BE2C (cell line): Measurements from ENCODE around the gene FBLN1.

ENCODE experiments used
- DNase-seq: peaks from one replicate; pipeline ENCODE4 v3.0.0-alpha.2; 2020
- H3K27me3 ChIP-seq: fragments of 250-450 bp; sonication (Bioruptor Pico); 2 replicates; pipeline ENCODE4 v1.5.1; 2020; ENCODE audit warnings: mild to moderate bottlenecking
- H3K36me3 ChIP-seq: fragments of 250-450 bp; sonication (Bioruptor Pico); 2 replicates; pipeline ENCODE4 v1.5.1; 2020; ENCODE audit warnings: mild to moderate bottlenecking
- H3K4me1 ChIP-seq: fragments of 250-450 bp; sonication (Bioruptor Pico); 2 replicates; pipeline ENCODE4 v1.5.1; 2020
- H3K4me3 ChIP-seq: 2 replicates; pipeline ENCODE4 v1.5.1; 2011; ENCODE audit warnings: low read depth, low read length
- H3K9me3 ChIP-seq: fragments of 250-450 bp; sonication (Bioruptor Pico); 2 replicates; pipeline ENCODE4 v1.5.1; 2020
- TF ChIP-seq, protein P1 (sequence below): IDR thresholded peaks from 2 replicates; pipeline ENCODE4 v1.5.1; 2012; ENCODE audit warnings: mild to moderate bottlenecking, low read depth, low read length

Gene FBLN1

DNA sequence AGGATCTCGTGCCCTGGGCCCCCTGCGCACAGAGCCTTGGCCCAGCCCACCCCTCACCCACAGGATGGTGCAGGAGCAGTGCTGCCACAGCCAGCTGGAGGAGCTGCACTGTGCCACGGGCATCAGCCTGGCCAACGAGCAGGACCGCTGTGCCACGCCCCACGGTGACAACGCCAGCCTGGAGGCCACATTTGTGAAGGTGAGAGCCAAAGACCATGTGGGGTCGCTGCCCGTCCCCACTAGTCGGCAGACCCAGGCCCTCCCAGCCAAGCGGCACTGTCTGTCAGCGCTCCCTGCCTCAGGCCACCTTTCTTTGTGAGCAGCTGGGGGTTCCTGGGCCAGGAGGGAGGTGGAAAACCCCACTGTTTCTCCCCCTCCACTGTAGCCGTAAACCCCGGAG, 22.8 kb downstream of the FBLN1 start:
- DNase-seq: no peak
- H3K36me3 ChIP-seq: no peaks in the 10 kb centered on the region
- no peak overlapping the region for H3K4me3 ChIP-seq
- TF ChIP-seq, protein P1, sequence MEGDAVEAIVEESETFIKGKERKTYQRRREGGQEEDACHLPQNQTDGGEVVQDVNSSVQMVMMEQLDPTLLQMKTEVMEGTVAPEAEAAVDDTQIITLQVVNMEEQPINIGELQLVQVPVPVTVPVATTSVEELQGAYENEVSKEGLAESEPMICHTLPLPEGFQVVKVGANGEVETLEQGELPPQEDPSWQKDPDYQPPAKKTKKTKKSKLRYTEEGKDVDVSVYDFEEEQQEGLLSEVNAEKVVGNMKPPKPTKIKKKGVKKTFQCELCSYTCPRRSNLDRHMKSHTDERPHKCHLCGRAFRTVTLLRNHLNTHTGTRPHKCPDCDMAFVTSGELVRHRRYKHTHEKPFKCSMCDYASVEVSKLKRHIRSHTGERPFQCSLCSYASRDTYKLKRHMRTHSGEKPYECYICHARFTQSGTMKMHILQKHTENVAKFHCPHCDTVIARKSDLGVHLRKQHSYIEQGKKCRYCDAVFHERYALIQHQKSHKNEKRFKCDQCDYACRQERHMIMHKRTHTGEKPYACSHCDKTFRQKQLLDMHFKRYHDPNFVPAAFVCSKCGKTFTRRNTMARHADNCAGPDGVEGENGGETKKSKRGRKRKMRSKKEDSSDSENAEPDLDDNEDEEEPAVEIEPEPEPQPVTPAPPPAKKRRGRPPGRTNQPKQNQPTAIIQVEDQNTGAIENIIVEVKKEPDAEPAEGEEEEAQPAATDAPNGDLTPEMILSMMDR: no peak
- H3K27me3 ChIP-seq: no peaks in the 10 kb centered on the region
- no peaks in the 10 kb centered on the region for H3K9me3 ChIP-seq
- H3K4me1 ChIP-seq: no peaks in the 10 kb centered on the region; the same call in 1 of the 2 replicates

DNA sequence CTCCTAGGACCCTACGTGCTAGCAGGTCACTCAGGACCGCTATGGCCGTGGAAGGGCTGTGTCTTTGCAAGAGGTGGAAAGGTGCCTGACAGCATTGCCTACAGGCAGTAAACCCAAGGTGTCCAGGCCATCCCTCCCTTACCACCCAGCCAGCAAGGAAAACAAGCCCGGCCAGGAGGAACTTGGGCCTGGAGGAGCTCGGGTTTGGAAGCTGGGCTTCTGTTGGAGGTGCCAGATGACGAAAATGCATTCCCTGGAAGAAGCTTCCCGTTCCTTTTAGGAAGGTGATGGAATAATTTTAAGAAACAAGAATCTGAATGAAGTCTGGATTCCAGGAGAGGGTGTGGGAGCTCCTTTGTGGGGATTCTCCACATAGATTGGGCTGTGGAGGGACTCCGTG, 23.6 kb downstream of the FBLN1 start:
- Histone ChIP-seq H3K27me3 (no peaks in the 10 kb centered on the region), H3K36me3 (no peaks in the 10 kb centered on the region), H3K4me1 (no peaks in the 10 kb centered on the region; the same call in 1 of the 2 replicates), H3K9me3 (no peaks in the 10 kb centered on the region), H3K4me3 (no peak overlapping the region)
- TF ChIP-seq, protein P1: no peak
- no peak for DNase-seq

DNA sequence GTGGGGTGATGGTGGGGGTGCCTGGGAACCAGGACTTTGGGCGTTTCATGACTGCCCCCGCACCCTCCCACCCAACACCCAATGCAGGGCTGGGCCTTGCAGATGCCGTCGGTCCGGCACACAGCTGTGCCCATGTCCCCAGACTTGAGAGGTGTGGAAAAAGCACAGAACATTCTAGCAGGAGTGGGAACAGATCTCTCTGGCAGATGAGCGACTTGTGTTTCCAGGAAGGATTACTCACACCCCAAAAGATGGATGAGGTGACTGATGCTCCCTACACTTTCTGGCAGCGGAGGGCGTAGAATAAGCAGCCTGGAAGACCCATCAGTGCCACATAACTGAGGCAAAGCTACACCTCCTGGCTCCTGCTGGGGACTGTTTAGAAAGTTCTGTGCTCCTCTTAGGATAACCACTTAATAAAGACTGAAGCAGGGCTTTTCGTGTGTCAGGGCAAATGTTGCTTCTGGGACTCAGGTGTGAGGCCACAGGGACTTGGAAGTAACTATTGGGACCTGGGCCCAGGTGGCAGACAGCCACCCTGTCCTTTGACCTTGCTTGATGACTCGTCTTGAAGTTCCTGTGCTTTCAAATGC, 24.2 kb downstream of the FBLN1 start:
- TF ChIP-seq, protein P1: no peak
- H3K4me3 ChIP-seq: no peak overlapping the region
- no peak for DNase-seq
- H3K27me3 ChIP-seq: no peaks in the 10 kb centered on the region
- no peaks in the 10 kb centered on the region for H3K36me3 ChIP-seq
- no peaks in the 10 kb centered on the region; the same call in 1 of the 2 replicates for H3K4me1 ChIP-seq
- H3K9me3 ChIP-seq: no peaks in the 10 kb centered on the region

DNA sequence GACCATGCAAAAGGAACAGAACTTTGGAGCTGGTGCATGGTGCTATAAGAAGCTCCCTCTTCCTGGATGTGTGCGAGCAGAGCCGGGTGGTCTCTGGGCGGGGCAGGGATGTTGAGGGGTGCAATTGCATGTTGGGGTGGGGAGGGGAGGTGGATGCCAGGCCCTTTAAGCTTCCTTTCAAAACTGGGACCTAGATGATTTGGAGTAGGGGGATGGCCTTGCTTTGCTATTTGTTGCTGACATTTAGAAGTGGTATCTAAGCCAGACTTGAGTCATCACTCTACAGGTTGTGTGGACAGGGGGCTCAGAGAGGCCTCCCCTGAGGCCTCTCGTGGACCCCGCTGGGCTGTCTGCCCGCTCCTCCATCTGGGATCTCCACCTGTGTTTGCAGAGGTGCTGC, 24.8 kb downstream of the FBLN1 start:
- Histone ChIP-seq H3K27me3 (no peaks in the 10 kb centered on the region), H3K4me1 (no peaks in the 10 kb centered on the region; the same call in 1 of the 2 replicates), H3K9me3 (no peaks in the 10 kb centered on the region), H3K36me3 (no peaks in the 10 kb centered on the region), H3K4me3 (no peak overlapping the region)
- TF ChIP-seq, protein P1: no peak
- no peak for DNase-seq

DNA sequence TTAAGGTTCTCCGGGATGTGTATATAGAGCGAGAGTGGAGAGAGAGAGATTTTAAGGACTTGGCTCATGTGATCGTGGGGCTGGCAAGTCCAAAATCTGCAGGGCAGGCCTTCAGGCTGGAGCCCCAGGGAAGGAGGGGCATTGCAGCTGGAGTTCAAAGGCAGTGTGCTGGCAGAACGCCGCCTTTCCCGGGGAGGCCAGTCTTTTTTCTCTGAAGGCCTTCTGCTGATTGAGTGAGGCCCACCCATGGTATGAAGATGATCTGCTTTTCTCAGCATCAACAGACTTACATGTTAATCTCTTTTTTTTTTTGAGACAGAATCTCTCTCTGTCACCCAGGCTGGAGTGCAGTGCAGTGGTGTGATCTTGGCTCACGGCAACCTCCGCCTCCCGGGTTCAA, 25.4 kb downstream of the FBLN1 start:
- TF ChIP-seq, protein P1: no peak
- Histone ChIP-seq H3K4me1 (no peaks in the 10 kb centered on the region; the same call in 1 of the 2 replicates), H3K36me3 (no peaks in the 10 kb centered on the region), H3K9me3 (no peaks in the 10 kb centered on the region), H3K4me3 (no peak overlapping the region), H3K27me3 (no peaks in the 10 kb centered on the region)
- DNase-seq: no peak

DNA sequence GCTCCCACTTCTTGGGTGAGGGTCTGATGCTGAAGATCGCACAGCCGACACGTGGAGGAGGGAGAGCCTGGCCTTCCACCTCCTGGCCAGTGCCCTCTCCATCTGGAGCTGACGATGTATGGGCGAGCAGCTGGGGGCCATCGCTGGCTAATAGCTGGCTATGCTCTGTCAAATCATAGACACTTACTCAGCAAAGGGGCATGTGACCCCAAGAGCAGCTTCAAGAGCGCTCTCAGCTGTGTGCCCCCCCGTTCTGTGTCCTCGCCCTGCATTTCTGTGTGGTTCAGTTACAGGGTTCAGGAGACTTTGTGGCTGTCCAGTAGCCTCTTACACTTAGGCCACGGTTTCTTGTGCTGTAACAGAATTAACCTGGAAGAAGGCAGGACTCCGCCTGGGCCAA, 26.4 kb downstream of the FBLN1 start:
- Histone ChIP-seq H3K4me1 (no peaks in the 10 kb centered on the region; the same call in 1 of the 2 replicates), H3K4me3 (no peak overlapping the region), H3K9me3 (no peaks in the 10 kb centered on the region), H3K27me3 (no peaks in the 10 kb centered on the region), H3K36me3 (no peaks in the 10 kb centered on the region)
- TF ChIP-seq, protein P1: no peak
- DNase-seq: no peak
